NB4 (cell line): ENCODE results near the gene USP36.

Experiments
- DNase-seq: peaks from one replicate; pipeline ENCODE4 v3.0.0; 2010; ENCODE audit warnings: low read depth
- H3K4me3 ChIP-seq: one replicate; pipeline ENCODE4 v1.5.1; 2011; ENCODE audit warnings: mild to moderate bottlenecking, low read depth, low read length, moderate library complexity
- CTCF ChIP-seq: IDR thresholded peaks from one replicate; pipeline ENCODE4 v1.5.1; 2012; ENCODE audit warnings: low read depth, low read length
- MAX ChIP-seq: IDR thresholded peaks from 2 replicates; pipeline ENCODE4 v1.6.1; 2011; ENCODE audit warnings: low read depth, low read length
- MYC ChIP-seq: IDR thresholded peaks from 2 replicates; pipeline ENCODE4 v1.6.1; 2011; ENCODE audit warnings: low read depth, low read length
- POLR2A ChIP-seq: IDR thresholded peaks from 2 replicates; pipeline ENCODE4 v1.6.1; 2011; ENCODE audit warnings: mild to moderate bottlenecking; ENCODE audit not compliant: insufficient read length; ENCODE audit errors: extremely low read depth

The USP36 gene

GRCh38 chr17:78789663-78790181 lies 50.9 kb downstream of the USP36 start:
- no peak for DNase-seq
- no peak for TF ChIP-seq POLR2A
- no peak for TF ChIP-seq MAX
- H3K4me3 ChIP-seq = no peak overlapping the region

GRCh38 chr17:78789149-78789662 lies 51.4 kb downstream of the USP36 start:
- no peak for DNase-seq
- no peak overlapping the region for H3K4me3 ChIP-seq
- TF ChIP-seq CTCF (no peak), POLR2A (no peak), MYC (no peak), MAX (no peak)

- no peak overlapping the region for H3K4me3 ChIP-seq
- DNase-seq = no peak
- TF ChIP-seq MYC = no peak
- TF ChIP-seq POLR2A = no peak
These were observed 52.2 kb downstream of the USP36 start for GRCh38 chr17:78788451-78788850.

- DNase-seq = no peak
- no peak overlapping the region for H3K4me3 ChIP-seq
- TF ChIP-seq CTCF (no peak), POLR2A (no peak), MAX (no peak), MYC (no peak)
These were observed 53.2 kb downstream of the USP36 start for GRCh38 chr17:78787444-78787843.

- no peak for DNase-seq
- no peak for TF ChIP-seq POLR2A
- no peak for TF ChIP-seq MAX
- no peak for TF ChIP-seq MYC
- TF ChIP-seq CTCF = no peak
- H3K4me3 ChIP-seq = no peak overlapping the region
These were observed 55.0 kb downstream of the USP36 start for GRCh38 chr17:78785663-78786057.

- DNase-seq = no peak
- no peak for TF ChIP-seq MAX
- TF ChIP-seq MYC = no peak
- no peak for TF ChIP-seq POLR2A
- TF ChIP-seq CTCF = no peak
- H3K4me3 ChIP-seq = no peak overlapping the region
These were observed 55.5 kb downstream of the USP36 start for GRCh38 chr17:78785011-78785662.

GRCh38 chr17:78784352-78784751 lies 56.3 kb downstream of the USP36 start:
- H3K4me3 ChIP-seq = no peak overlapping the region
- TF ChIP-seq MYC (no peak), MAX (no peak), POLR2A (no peak), CTCF (no peak)
- no peak for DNase-seq
